Stimulated activated CD8-positive, alpha-beta memory T cell treated with anti-CD3 and anti-CD28 coated beads, Interleukin-15, amount 100 ng/mL, for 4 hours (primary cell): ENCODE data around the gene CFAP221.

Experiments
- DNase-seq, 2 donors: peaks; one replicate each; pipeline ENCODE4 v3.0.0-alpha.2; 2020; ENCODE audit warnings: low read depth in 2 of 2

CFAP221 gene

GRCh38 chr2:119698246-119698645 is 154.0 kb downstream of the CFAP221 start:
- DNase-seq = no peak

- no peak for DNase-seq
Measured at GRCh38 chr2:119699016-119699606, 154.9 kb downstream of the CFAP221 start.

- DNase-seq = no peak
Measured at GRCh38 chr2:119700866-119701265, 156.6 kb downstream of the CFAP221 start.

- no peak for DNase-seq
Measured at GRCh38 chr2:119701352-119701751, 157.1 kb downstream of the CFAP221 start.

- DNase-seq = no peak
Measured at GRCh38 chr2:119702203-119702917, 158.1 kb downstream of the CFAP221 start.

GRCh38 chr2:119702918-119703401 is 158.7 kb downstream of the CFAP221 start:
- DNase-seq = peak; percentile 25 to 31

- DNase-seq = no peak
Measured at GRCh38 chr2:119703526-119703925, 159.3 kb downstream of the CFAP221 start.

- DNase-seq = no peak
Measured at GRCh38 chr2:119704670-119705120, 160.4 kb downstream of the CFAP221 start.

GRCh38 chr2:119706221-119706620 is 162.0 kb downstream of the CFAP221 start:
- no peak for DNase-seq
